Brain microvascular endothelial cell (primary cell): ENCODE measurements around the gene BACH2.
"Not testable (repeated sequence)": the region's sequence is repeated elsewhere in the genome, so short reads cannot be mapped to it uniquely, and the experiment has no call there.

Experiments used
- DNase-seq: peaks from one replicate; pipeline ENCODE4 v3.0.0-alpha.2; 2020
- H3K27ac ChIP-seq: fragments of 250-450 bp; sonication (Bioruptor Pico); 2 replicates; pipeline ENCODE4 v1.5.1; 2020; ENCODE audit warnings: mild to moderate bottlenecking, moderate library complexity
- H3K27me3 ChIP-seq: fragments of 250-450 bp; sonication (Bioruptor Pico); replicated peaks from 2 replicates; pipeline ENCODE4 v1.5.1; 2020; ENCODE audit warnings: mild to moderate bottlenecking
- H3K36me3 ChIP-seq: fragments of 250-450 bp; sonication (Bioruptor Pico); replicated peaks from 2 replicates; pipeline ENCODE4 v1.5.1; 2020; ENCODE audit warnings: mild to moderate bottlenecking
- H3K4me3 ChIP-seq: 2 replicates; pipeline ENCODE4 v1.5.1; 2011; ENCODE audit warnings: low read depth, mild to moderate bottlenecking, control low read depth, low read length, moderate library complexity
- in situ Hi-C: cut with HindIII; loops from 2 replicates; pipeline ENCODE4 v1.10.0; 2017; ENCODE audit warnings: low sequenced_read_pairs, low pct_ligation_motif_present
- TF ChIP-seq, protein P1 (sequence below): IDR thresholded peaks from 2 replicates; pipeline ENCODE4 v1.5.1; 2011; ENCODE audit warnings: low read depth, mild to moderate bottlenecking, moderate library complexity, low read length, control low read depth, inconsistent platforms; ENCODE audit errors: missing control alignments

BACH2 gene

DNA sequence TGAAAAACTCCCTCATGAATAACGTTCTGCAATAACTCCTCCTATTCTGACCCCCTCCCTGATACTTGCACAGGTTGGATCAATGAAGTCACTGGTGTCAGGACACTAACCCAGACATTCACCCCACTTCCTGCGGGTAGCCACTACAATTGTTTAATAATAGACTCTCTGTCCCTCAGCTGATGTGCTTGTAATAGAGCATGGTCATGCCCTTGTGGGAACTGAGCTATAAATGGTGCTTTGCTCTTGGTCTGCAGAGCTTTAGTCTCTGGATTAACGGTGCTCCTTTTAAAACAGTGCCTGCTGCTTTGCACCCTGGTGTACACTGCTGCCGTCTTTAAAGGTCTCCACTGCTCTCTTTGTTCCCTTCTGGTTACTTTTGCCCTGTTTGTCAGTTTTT lies 127.3 kb downstream of the BACH2 start:
- in situ Hi-C loops, result no loop called here
- no peak overlapping the region for H3K4me3 ChIP-seq

DNA sequence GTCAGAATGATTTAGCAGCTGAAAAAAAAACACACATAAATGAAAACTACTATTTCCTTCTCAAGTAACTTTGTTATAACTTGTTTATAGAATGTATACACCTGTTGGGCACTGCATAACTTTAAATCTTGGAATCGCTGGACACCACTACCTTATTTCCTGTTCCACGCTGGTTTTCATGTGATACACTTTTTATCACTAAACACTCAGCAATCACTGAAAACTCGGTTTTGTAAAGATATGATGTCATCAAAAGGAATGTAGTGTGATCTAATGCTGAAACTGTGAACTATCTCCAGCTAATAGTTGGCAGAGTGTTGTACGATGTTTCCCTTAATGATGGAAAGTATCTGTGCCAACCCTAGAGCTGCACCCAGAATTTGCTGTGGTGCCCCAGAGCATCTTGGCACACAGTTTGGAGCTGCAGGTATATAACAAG lies 127.9 kb downstream of the BACH2 start:
- Histone ChIP-seq H3K27me3 (no peaks in the 10 kb centered on the region), H3K36me3 (no peaks in the 10 kb centered on the region), H3K27ac (no peak overlapping the region), H3K4me3 (no peak overlapping the region)
- peak; percentile 3 for DNase-seq
- in situ Hi-C loops, result no loop called here
- TF ChIP-seq, protein P1, sequence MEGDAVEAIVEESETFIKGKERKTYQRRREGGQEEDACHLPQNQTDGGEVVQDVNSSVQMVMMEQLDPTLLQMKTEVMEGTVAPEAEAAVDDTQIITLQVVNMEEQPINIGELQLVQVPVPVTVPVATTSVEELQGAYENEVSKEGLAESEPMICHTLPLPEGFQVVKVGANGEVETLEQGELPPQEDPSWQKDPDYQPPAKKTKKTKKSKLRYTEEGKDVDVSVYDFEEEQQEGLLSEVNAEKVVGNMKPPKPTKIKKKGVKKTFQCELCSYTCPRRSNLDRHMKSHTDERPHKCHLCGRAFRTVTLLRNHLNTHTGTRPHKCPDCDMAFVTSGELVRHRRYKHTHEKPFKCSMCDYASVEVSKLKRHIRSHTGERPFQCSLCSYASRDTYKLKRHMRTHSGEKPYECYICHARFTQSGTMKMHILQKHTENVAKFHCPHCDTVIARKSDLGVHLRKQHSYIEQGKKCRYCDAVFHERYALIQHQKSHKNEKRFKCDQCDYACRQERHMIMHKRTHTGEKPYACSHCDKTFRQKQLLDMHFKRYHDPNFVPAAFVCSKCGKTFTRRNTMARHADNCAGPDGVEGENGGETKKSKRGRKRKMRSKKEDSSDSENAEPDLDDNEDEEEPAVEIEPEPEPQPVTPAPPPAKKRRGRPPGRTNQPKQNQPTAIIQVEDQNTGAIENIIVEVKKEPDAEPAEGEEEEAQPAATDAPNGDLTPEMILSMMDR, result no peak

More for the DNA sequence above, 127.3 kb downstream of the BACH2 start:
- DNase-seq, result no peak
- Histone ChIP-seq H3K27ac (no peak overlapping the region), H3K36me3 (no peaks in the 10 kb centered on the region), H3K27me3 (no peaks in the 10 kb centered on the region)
- TF ChIP-seq, protein P1, result no peak

DNA sequence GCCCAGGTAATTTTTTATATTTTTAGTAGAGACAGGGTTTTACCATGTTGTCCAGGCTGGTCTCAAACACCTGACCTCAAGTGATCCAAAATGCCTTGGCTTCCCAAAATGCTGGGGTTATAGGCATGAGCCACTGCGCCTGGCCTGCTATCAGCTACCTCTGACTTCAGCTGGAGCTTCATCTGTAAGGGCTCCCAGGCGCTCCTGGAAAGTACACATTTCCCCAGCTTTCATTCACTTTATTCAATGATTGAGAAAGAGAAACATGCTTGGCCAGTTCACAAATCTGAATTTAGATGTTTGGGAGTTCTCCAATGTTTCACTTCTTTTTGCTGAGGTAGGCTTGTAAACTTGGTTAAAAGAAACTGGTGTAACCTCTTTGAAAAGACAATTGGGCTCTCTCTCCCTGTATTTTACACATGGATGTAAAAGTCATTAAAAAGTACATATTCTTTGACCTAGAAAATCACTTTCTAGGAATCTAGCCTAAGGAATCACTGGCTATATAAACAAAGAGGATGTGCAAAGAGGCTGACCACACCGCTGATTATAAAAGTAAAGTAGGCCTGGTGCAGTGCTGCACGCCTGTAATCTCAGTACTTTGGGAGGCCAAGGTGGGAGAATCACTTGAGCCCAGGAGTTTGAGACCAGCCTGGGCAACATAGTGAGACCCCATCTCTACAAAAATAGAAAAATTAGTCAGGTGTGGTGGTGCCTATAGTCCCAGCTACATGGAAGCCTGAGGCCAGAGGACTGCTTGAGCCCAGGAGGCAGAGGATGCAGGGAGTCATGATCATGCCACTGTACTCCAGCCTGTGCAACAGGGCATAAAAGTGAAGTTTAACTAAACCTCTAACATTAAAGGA lies 128.9 kb downstream of the BACH2 start:
- in situ Hi-C loops, result no loop called here
- TF ChIP-seq, protein P1, result no peak
- H3K36me3 ChIP-seq, result no peaks in the 10 kb centered on the region
- no peak overlapping the region for H3K4me3 ChIP-seq
- H3K27ac ChIP-seq, result no peak overlapping the region
- no peak for DNase-seq
- H3K27me3 ChIP-seq, result no peaks in the 10 kb centered on the region

- H3K27ac ChIP-seq, H3K27me3 ChIP-seq, in situ Hi-C loops, H3K36me3 ChIP-seq, DNase-seq, H3K4me3 ChIP-seq: not testable (repeated sequence)
Observed at GRCh38 chr6:90166155-90166924, 130.3 kb downstream of the BACH2 start.

GRCh38 chr6:90162648-90163387 lies 133.8 kb downstream of the BACH2 start:
- no peak for DNase-seq
- in situ Hi-C loops, result no loop called here
- TF ChIP-seq, protein P1, result no peak

GRCh38 chr6:90160013-90160412 lies 136.6 kb downstream of the BACH2 start:
- H3K27ac ChIP-seq, result no peak overlapping the region
- no peaks in the 10 kb centered on the region for H3K36me3 ChIP-seq
- no peak for DNase-seq
- H3K27me3 ChIP-seq, result no peaks in the 10 kb centered on the region
- in situ Hi-C loops, result no loop called here
- TF ChIP-seq, protein P1, result no peak
- no peak overlapping the region for H3K4me3 ChIP-seq

More at GRCh38 chr6:90162648-90163387, 133.8 kb downstream of the BACH2 start:
- no peaks in the 10 kb centered on the region for H3K36me3 ChIP-seq
- H3K27ac ChIP-seq, result no peak overlapping the region
- no peak overlapping the region for H3K4me3 ChIP-seq
- H3K27me3 ChIP-seq, result no peaks in the 10 kb centered on the region
